NCI-H187 treated with DMSO at 0.1 percent for 48 hours (cell line): ENCODE data around the gene SLC25A48.
"Not testable (repeated sequence)": the region's sequence is repeated elsewhere in the genome, so short reads cannot be mapped to it uniquely, and the experiment has no call there.

Experiments used
- DNase-seq: peaks from one replicate; lab custom pipeline; 2025; lab: John Stamatoyannopoulos, UW

The SLC25A48 gene

DNA sequence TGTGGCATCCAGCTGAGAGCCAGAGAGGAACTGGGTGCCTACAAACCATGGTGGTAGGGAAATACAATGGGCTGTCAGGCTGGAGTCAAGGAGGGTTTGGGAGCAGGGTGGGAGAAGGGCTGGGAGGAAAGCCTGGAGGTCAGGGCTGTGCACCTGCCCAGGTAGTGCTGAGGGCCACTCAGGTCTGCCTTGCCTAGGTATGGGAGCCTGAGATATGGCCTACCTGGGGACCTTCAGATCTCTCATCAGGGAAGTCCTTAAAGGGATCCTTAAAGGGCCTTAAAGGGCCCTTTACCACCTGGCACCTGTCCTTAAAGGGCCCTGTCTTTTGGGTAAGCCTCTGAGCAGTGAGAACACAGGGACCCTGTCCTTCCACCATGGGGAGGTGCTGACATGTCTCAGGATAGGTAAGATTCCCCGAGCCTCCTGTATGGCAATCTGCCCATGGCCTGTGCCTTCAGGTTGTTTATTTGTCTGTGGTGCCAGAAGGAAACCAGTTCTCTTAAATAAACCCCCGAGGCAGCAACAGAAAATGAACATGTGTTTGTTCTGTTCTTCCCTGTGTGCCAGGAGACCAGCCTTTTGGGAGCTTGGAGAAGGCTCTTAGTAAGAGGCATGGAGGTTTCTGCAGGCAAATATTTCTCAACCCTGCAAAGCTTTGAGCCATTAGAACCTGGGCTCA lies 23.3 kb downstream of the SLC25A48 start:
- DNase-seq: no peak

DNA sequence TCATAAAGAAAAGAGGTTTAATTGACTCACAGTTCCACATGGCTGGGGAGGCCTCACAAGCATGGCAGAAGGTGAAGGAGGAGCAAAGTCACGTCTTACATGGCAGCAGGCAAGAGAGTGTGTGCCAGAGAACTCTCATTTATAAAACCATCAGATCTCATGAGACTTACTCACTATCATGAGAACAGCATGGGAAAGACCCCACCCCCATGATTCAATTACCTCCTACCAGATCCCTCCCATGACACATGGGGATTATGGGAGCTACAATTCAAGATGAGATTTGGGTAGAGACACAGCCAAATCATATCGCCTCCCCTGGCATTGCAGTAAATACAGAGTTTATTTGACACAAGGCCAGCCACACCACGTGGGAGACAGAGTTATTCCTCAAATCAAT lies 24.7 kb downstream of the SLC25A48 start:
- DNase-seq: not testable (repeated sequence)

DNA sequence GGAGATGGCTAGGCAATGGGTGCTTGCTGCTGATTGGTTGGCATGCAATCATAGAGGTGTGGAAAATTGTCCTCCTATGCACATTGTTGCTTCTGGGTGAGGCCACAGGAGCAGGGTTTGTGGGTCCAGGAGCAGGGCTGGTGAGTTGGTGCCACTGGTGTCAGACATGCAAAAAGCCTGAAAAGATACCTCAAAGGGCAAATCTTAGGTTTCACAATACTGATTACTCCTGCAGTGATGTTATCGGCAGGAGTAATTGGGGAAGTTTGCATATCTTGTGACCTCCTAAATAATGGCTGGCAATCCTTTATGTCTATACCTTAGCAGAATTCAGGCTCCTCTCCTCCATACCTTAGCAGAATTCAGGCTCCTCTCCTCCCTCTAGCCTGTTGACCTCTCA lies 25.2 kb downstream of the SLC25A48 start:
- DNase-seq: no peak

DNA sequence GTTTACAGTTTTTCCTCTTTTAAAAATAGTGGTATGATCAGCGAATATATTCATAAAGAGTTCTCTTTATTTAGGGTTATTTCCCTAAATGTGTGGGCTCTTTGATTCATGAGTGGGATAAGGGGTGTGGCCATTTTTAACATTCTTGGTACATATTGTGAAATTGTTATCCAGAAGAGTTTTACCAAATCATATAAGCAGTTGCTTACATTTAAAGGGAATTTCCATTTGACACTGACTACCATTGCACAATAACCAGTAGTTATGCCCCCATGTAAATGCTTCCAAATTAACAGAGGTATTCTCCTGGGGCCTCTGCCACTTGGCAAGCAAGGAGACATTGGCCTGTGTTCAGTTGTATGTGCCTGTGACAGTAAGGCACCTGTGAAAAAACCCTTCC lies 27.2 kb downstream of the SLC25A48 start:
- no peak for DNase-seq

DNA sequence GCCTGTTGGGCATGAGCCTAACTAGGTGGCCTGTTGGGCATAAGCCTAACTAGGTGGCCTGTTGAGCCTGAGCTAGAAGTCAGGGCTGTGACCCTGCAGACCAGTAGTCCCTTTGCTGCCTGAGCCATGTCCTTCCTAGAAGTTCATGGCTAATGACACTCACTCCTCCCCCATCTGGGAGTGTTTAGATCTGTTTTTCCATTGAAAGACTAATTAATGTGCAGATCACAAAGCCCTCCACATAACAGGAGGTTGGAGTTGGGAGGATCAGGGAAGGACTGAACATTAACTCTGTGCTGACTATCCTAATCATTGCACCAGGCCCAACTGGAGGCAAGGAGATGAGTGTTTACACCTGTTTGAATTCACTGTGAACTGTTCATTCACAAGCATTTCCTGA lies 27.6 kb downstream of the SLC25A48 start:
- no peak for DNase-seq

DNA sequence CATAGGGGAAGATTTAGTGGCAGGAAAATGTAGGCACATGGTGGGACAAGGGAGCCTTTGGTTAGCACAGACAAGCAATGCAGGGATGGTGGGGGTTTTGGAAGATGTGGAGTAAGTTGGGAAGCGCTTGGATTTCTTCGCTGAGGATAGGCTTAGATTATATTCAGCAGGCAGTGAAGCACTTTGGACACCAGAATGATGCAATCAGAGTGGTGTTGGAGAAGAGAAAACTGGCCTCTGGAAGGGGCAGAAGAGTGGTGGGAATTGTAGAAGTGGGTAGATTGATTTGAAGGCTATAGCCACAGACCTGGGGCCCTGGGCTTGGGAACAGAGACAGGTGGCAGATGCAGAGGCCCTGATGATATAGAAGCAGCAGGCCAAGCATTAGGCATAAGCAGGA lies 28.3 kb downstream of the SLC25A48 start:
- DNase-seq: no peak

DNA sequence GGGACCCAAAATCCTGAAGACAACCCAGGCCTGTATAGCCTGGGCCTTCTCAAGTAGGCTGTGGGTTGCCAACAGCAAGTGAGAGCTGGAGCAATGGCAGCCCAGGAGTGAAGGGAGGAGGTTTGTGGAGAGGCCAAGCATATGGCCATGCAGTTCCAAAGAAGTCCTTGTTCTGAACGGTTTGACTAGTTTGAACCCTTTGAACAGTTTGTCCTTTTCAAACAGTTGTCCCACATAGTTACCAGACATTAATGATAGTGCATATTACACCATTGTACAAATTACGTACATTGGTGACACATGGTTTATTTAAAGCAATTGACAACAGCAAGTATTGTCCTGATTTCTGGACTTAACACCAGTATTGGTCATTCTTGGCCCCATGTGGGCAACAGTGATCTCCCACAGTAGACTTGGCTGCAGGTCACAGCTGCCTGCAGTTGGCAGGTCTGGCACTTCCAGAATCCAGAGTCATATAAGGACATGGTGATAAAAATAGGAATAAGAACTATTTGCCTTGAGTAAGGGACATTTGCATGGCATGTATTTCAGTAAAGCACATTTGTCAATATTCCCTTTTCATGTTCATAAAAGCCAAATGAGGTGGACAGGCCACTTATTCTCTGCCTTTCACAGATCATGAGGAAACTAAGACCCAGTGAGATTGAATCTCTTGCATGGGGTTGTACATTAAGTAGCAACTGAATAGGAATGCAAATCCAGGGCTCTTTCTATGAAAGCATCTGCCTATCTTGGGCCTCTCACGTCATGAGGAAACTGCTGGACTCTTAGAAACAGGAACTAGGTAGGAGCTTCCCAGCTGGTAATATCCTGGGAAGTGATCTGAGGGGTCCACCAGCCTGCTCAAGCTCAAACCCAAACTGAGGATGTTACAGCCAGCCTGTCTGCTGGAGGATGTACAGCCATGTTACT lies 30.3 kb downstream of the SLC25A48 start:
- DNase-seq: no peak

DNA sequence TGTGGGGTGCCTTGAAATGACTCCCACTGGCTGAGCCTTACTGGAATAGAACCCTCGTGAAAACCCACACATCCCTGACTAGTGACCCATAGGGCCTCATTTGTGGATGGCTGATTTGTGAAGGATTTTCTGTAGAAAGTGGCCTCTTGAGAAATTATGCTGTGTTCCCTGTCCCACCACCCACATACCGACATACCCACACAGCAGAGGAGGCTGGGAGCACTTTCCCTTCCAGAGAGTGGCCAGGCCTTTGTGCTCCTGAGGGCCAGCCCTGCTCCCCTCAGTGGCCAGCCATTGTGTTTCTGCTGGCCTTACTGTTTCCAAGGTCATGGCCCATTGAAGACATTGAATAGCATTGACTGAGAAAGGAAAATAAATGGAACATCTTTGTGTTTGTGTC lies 31.6 kb downstream of the SLC25A48 start:
- no peak for DNase-seq

DNA sequence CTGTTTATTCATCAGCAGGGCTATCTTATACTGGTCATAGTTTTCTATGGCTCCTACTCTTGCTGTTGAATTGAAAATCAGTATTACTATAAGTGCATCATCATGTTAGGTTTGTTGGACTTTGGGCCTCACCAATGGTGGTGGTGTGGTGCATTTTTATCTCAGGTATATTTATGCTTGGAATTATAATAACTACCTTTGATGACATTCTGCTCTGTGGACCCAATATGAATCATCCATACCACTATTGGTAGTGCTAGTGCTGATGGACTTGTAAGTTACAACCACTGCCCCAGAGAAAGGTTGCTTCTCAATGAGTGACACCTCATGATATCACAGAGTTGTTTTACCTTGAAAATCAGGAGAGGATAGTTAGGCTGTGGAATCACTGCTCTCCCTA lies 33.1 kb downstream of the SLC25A48 start:
- DNase-seq: no peak

DNA sequence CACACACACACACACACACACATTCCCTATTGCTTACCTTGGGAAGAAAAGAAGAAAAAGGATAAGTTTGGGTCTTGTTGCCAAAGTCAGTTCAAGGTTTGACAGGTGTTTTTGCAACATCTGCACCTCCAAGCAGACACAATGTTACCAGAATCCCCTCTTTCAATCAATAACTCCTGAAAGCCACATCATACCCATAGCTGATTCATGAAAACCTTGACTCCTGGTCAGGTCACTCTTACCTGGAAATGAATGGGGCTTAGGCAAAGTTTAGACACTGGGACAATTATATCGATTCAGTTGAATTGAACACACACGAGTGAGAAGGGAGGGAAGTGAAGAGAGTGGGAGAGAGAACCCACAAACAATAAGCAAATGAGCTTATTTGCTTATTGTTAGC lies 34.2 kb downstream of the SLC25A48 start:
- DNase-seq: no peak

DNA sequence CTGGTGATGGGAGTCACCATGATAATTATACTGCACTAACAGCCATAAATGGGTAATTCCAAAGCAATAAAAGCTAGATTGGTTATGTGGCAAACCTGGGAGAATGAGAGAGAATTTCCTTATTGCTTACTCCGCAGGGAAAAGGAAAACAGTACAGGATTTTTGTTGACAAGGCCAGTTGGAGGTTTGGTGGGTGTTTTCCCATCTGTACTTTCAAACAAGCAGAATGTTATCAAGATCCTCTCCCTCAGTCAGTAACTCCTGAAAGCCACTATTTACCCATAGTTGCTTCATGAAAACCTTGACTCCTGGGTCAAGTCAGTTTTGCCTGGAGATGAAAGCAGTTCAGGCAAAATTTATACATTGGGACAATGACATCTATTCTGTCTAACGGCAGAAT lies 34.8 kb downstream of the SLC25A48 start:
- no peak for DNase-seq

DNA sequence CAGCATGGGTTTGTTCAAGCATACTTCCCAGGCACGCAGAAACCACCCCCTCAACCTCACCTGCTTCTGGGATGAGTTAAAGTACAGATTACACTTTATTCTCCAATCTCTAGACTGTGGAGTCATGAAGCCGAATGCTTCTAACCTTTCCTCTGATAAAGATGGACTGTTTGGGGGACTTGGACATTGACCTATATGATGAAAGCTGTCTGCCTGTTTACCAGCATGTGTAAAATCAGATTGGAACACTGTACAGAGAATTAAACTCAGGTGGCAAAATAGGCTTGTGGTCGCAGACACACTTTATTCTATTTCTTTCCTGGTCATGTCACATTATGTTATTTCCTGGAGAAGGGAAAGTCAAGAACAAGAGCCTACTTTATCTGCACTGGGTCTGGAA lies 35.5 kb downstream of the SLC25A48 start:
- DNase-seq: no peak

DNA sequence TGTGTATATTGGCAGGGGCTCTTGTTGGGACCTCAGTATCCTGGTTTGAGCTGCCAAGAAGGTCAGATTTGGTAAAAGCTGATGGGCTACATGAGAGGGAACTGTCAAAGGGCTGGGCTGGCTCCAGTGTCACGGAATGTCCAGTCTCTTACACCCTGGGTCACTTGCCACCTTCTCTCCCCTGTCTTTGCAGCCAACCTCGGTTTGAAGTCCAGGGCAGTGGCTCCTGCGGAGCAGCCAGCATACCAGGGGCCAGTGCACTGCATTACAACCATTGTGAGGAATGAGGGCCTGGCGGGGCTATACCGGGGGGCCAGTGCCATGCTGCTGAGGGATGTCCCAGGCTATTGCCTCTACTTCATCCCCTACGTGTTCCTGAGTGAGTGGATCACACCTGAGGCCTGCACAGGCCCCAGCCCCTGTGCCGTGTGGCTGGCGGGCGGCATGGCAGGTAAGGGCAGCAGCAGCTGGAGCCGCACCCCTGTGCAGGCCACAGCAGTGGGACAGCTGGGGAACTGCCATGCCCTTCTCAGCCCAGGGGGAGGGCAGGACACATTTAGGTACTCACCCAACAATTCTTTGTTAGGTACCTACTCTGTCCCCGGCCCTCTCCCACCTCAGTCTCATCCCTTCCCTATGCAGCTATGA lies 36.9 kb downstream of the SLC25A48 start:
- no peak for DNase-seq

DNA sequence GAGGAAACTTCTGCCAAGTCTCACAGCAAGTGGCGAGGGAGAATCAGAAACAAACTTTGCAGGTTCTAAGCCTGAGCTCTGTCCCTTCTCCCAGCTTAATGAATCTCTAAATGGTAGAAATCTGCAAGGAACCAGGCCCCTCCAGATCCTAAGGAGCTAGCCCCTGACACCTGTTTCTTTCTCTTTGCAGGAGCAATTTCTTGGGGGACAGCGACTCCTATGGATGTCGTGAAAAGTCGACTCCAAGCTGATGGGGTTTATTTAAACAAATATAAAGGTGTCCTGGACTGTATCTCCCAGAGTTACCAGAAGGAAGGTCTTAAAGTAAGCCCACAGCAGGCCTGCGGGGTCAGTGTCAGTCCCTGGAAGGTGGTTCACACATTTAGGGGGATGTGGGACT lies 39.4 kb downstream of the SLC25A48 start:
- no peak for DNase-seq

DNA sequence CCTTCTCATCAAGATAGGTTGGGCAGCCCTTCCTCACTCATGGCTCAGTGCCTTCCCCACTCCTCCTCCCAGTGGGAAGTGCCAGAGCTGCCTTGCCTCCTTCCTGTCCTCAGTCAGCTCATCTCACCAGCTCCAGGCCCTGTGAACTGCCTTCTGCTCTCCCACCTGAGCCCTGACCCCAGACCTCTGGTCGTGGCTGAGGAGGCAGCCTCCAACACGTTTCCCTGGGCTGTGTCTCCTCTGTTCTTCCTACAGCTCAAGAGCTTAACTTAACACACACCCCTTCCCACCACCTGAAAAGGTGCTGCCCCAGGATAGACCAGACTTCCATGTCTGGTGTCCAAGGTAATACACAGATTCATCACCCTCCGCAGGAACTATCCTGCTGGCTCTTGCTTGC lies 40.0 kb downstream of the SLC25A48 start:
- no peak for DNase-seq

DNA sequence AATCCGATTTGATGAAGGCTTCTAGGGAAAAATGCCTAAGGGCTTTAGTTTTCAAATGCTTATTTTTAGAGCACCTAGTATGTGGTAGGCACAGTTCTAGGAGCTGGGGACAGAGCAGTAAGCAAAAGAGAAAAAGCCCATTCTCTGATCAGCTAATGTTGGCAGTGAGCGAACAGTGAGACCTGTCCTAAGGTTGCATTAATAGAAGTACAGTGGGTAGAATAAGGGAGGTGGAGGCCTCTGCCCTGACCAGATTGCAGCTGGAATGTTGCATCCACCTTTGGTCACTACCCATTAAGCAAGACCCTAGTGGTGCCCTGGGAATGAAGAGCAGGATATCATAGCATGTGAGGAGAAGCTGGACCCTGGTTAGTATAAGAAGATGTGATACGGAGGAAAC lies 41.1 kb downstream of the SLC25A48 start:
- no peak for DNase-seq

DNA sequence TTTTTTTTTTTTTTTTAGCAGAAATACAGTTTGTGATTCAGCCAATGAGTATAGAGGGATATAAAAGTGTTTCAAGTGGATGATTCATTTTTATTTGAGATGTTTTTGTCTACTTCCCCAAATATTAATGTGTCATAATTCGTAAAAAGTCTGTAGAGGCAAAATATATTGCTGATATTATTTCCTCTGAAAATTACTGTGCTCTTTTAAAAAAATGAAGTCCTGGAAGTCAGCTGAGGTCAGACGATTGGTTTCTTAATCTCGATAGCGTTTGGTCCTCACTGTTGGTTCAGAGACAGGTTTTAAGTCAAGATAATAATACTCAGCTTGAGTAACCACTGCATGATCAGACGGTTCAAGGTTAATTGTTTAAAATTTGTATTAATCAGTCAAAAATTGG lies 41.7 kb downstream of the SLC25A48 start:
- no peak for DNase-seq

DNA sequence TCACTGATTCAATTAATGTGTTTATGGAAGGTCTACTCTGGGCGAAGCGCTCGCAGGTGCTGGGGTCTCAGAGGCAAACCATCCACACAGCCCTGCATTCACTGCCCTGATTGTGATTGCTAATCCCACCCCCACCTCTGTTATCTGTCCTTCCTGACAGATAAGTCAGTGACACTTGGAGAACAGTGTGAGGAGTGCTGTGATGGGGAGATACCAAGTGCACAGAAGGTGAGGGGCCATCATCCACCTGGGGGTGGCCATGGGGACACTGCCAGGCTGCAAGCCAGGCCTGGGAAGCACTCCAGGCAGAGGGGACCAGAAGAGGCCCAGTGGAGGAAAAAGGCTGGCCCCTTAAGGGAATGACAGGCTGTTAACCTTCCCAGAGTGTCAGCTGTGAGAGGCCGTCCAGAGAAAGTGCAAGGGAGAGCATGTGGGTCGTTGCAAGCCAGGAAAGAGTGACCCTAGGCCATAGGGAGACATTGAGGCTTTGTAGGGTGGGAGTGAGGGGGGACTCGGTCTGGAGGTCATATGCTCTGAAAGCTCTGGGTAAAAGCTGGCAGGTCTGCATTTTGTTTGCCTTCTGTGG lies 43.2 kb downstream of the SLC25A48 start:
- DNase-seq: no peak

DNA sequence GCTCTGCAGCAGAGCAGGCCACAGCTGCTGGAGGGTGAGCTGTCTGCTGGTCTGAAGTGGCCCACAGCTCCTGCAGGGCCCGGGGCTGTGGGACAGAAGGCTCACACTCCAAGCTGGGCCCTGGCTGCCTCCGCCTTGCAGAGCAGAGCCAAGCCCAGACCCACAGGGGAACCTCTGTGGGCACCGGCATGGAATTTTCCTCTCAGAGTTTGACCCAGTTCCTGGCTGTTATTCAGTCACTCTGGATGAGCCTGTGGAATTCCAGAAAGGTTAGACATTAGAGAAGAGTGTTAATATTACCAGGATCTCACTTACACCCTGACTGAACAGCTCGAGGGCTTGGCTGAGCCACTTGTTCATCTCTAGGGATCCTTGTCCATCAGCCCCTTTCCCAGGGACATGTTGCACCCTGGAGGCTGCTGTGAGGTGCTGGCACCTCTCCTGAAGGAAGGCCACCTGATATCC lies 43.7 kb downstream of the SLC25A48 start:
- DNase-seq: no peak

DNA sequence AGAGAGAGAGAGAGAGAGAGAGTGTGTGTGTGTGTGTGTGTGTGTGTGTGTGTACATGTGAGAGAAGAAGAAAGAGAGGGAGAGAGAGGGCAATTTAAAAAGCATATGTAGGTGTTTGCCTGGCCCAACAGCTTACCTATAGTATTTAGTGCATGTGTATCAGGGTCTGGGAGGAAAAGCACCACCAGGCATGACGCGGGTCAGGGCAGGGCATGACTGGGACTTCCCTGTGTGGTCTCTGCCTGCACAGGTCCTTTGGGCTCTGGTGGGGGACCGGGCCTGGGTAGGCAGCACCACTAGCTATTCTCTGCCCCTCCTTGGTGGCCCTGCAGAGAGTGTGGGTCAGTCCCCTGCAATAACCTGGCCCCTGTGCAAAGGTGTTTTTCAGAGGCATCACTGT lies 45.1 kb downstream of the SLC25A48 start:
- no peak for DNase-seq

DNA sequence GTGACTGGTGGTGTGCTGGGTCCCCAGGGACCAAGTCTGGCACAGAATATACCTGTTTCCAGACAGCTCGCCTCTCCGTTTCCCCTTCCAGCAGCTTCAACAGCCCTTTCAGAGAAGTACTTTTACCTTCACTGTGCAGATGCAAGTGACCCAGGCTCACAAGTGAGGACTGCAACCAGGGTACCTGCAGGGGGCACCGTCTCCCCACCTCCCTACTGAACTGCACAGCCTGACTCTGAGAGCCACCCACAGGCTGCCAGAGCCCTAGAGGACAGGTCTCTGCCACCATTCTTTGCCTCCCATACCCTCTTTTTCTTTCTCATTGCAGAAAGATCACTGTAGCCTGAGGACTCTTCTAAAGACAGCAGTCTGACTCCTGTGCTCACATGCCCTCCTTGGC lies 45.8 kb downstream of the SLC25A48 start:
- no peak for DNase-seq

DNA sequence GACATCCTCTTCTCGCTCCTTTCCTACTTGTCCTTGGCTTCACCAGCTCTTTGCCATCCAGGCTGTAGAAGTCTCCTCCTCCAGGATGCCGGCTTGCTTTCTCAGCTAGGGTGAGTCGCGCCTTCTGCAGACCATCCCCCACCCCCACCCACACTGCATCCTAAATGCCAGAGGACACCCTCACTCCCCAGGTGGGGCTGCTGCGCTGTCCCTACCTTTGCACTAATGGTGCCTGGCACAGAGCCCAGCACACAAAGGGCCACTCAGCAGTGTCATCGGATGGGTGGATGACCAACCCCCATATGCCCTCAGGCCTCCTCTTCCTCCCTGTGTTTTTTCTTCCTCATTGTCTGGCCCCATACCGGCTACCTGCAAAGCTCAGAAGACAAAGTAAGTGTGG lies 46.3 kb downstream of the SLC25A48 start:
- no peak for DNase-seq

DNA sequence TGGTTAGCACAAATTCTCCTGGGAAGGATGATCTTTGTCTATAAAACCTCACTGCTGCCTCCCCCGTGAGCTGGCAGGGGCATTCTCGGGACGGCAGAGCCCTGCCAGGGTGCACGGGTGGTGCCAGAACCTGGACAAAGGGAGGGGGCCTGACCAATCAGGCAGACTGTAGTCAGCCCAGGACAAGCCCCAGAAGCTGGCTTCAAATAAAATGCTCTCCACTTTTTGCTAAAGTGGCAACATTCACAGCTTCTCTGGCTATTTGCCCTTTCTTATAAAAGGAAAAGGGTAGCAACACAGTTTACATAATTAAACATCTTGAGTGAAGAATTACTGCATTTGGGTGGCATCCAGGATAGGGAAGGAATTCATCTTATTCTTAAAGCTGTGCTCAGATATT lies 46.8 kb downstream of the SLC25A48 start:
- DNase-seq: no peak
